ENCODE data around the gene NAGPA. TPM values are rescaled to one million over a fixed set of nuclear protein-coding genes. Genes with fewer than 3 reads are reported as not detected.

NAGPA gene
- total and polyA plus RNA-seq, 7 experiments from 2014 or later, result 17.8 to 42.9 (median 34.1) TPM

DNA sequence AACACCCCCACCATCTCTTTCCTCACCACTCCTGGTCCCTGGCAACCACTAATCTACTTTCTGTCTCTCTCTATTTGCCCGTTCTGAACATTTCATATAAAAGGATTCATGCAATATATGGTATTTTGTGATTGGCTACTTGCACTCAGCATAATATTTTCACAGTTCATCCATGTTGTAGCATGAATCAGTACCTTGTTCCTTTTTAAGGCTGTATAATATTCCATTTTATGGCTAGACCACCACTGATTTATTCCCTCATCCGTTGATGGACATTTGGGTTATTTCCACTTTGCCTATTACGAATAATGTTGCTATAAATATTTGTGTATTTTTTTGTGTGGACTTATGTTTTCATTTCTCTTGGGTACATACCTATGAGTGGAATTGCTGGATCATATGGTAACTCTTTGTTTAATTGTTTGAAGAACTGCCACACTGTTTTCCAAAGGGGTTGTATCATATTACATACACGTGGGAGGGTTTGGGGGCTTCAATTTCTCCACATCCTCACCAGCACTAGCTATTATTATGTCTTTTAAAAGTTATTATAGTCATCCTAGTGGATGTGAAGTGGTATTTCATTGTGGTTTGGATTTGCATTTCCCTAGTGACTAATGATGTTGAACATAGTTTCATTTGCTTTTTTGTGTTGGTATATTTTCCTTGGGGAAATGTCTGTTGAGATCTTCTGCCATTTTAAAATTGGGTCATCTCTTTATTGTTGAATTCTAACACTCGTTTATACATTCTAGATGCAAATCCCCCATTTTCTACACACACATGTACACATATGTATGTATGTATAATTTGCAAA is 49.4 kb downstream of the NAGPA start:
- Mint-ChIP-seq H3K4me3 (no peak overlapping the region), H3K27me3 (peaks cover 32 to 39% (median 35%) of the 10 kb centered on the region in 5 donors), H3K36me3 (no peaks in the 10 kb centered on the region), H3K27ac (no peak overlapping the region), H3K9me3 (peaks cover 0 to 10% (median 2%) of the 10 kb centered on the region in 11 donors), H3K4me1 (peaks cover 0 to 10% (median 0%) of the 10 kb centered on the region in 7 donors)
- ATAC-seq (no peak), DNase-seq (no peak)
- intact Hi-C loops (cut with micrococcal nuclease), result no loop called here
- Histone ChIP-seq H3K9me3 (ENCODE audit: control insufficient read depth in 2 of 3, low read length in 3 of 3) (peaks cover 0 to 4% (median 0%) of the 10 kb centered on the region in 3 experiments), H3K4me3 (ENCODE audit: low read length) (no peak overlapping the region), H3K27ac (ENCODE audit: low read depth, low read length) (no peak overlapping the region), H3K27me3 (ENCODE audit: control insufficient read depth in 2 of 2, insufficient read depth in 2 of 2, low read length in 2 of 2) (no peaks in the 10 kb centered on the region), H3K4me1 (ENCODE audit: control insufficient read depth in 2 of 2, insufficient read depth in 2 of 2, low read length in 2 of 2) (no peaks in the 10 kb centered on the region), H3K36me3 (ENCODE audit: control insufficient read depth in 2 of 3, insufficient read depth in 3 of 3, low read length in 3 of 3) (no peaks in the 10 kb centered on the region)
- ChIA-PET POLR2A (no interaction called here), CTCF (interaction anchor here (0.6 kb wide), 1 partner anchor 14 kb away, joined by 3 read pairs; no protein-coding TSS in a partner anchor)

DNA sequence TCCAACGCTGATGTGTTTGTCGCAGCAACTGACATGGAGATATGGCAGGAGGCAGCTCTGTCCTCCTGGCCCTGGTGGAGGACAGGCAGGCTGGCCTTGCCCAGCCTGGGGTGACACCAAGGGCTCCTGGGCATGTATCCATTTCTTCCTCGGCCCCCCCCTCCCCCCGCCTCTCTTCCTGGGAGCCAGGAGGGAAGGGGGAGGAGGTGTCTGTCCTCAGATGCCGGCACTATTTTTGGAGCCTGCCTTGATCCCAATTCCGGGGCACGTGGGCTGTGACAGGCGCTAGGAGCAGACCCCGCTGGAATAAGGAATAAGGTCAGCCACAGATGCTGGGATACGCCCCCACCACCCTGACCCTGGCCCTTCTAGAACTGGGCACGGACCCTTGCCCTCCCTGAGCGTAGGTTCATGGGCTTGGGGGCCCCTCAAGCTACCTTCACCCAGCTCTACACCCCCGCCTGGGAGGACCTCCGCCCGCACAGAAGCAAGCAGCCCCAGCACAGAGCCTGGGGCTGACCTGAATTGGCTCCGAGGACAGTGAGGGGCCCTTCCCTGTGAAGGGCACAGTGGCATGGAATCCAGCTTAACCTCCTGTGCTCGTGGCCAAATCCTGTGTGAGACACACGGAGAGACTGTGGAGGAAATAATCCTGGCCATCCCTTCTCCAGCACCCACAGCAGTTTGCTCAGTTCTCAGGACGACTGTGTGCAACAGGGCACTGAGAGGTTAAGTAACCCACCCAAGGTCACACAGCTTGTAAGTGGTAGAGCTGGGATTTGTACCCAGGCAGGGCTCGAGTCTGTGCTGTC is 51.5 kb downstream of the NAGPA start:
- Histone ChIP-seq H3K9me3 (ENCODE audit: control insufficient read depth in 2 of 3, low read length in 3 of 3) (peaks cover 0 to 4% (median 0%) of the 10 kb centered on the region in 3 experiments), H3K27me3 (ENCODE audit: control insufficient read depth in 2 of 2, insufficient read depth in 2 of 2, low read length in 2 of 2) (no peaks in the 10 kb centered on the region), H3K36me3 (ENCODE audit: control insufficient read depth in 2 of 3, insufficient read depth in 3 of 3, low read length in 3 of 3) (no peaks in the 10 kb centered on the region), H3K4me1 (ENCODE audit: control insufficient read depth in 2 of 2, insufficient read depth in 2 of 2, low read length in 2 of 2) (no peaks in the 10 kb centered on the region), H3K27ac (ENCODE audit: low read depth, low read length) (no peak overlapping the region), H3K4me3 (ENCODE audit: low read length) (no peak overlapping the region)
- peaks cover 0 to 10% (median 2%) of the 10 kb centered on the region in 11 donors for H3K9me3 Mint-ChIP-seq
- peaks cover 0 to 5% (median 0%) of the 10 kb centered on the region in 7 donors for H3K4me1 Mint-ChIP-seq
- intact Hi-C loops (cut with micrococcal nuclease), result no loop called here
- H3K4me3 Mint-ChIP-seq, result no peak overlapping the region
- no peaks in the 10 kb centered on the region for H3K36me3 Mint-ChIP-seq
- DNase-seq (no peak), ATAC-seq (no peak)
- ChIA-PET CTCF (interaction anchor here (0.9 kb wide), 1 partner anchor 9 kb away, joined by 3 read pairs; no protein-coding TSS in a partner anchor), POLR2A (no interaction called here)
- H3K27ac Mint-ChIP-seq, result no peak overlapping the region
- peaks cover 14 to 30% (median 22%) of the 10 kb centered on the region in 5 donors for H3K27me3 Mint-ChIP-seq

DNA sequence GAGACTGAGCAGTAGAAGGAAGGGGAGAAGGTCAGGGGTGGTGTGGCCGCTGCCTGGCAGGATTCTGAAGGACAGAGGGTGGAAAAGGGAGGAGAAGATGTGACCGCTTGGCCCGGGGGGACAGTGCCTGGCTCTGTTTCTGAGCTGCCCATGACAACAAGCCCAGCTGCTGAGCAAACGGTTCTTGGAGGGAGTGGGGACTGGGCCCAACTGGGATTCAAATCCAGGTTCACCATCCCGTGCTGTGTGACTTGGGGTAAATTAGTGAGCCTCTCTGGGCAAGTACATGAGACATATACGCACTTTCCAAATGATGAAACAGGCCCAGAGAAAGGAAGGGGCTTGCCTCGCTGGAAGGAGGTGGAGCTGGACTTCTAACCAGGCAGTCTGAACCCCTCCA is 52.3 kb downstream of the NAGPA start:
- Histone ChIP-seq H3K27ac (ENCODE audit: low read depth, low read length) (no peak overlapping the region), H3K27me3 (ENCODE audit: control insufficient read depth in 2 of 2, insufficient read depth in 2 of 2, low read length in 2 of 2) (no peaks in the 10 kb centered on the region), H3K36me3 (ENCODE audit: control insufficient read depth in 2 of 3, insufficient read depth in 3 of 3, low read length in 3 of 3) (no peaks in the 10 kb centered on the region), H3K4me3 (ENCODE audit: low read length) (no peak overlapping the region), H3K4me1 (ENCODE audit: control insufficient read depth in 2 of 2, insufficient read depth in 2 of 2, low read length in 2 of 2) (no peaks in the 10 kb centered on the region), H3K9me3 (ENCODE audit: control insufficient read depth in 2 of 3, low read length in 3 of 3) (peaks cover 0 to 4% (median 0%) of the 10 kb centered on the region in 3 experiments)
- H3K4me3 Mint-ChIP-seq, result no peak overlapping the region
- no peaks in the 10 kb centered on the region for H3K4me1 Mint-ChIP-seq
- no peak overlapping the region for H3K27ac Mint-ChIP-seq
- no peaks in the 10 kb centered on the region for H3K36me3 Mint-ChIP-seq
- ATAC-seq, result no peak
- ChIA-PET CTCF (interaction anchor here (0.9 kb wide), 1 partner anchor 8 kb away, joined by 3 read pairs; no protein-coding TSS in a partner anchor), POLR2A (no interaction called here)
- DNase-seq, result no peak
- peaks cover 0 to 8% (median 2%) of the 10 kb centered on the region in 11 donors for H3K9me3 Mint-ChIP-seq
- H3K27me3 Mint-ChIP-seq, result peaks cover 7 to 22% (median 14%) of the 10 kb centered on the region in 5 donors
- intact Hi-C loops (cut with micrococcal nuclease), result no loop called here

DNA sequence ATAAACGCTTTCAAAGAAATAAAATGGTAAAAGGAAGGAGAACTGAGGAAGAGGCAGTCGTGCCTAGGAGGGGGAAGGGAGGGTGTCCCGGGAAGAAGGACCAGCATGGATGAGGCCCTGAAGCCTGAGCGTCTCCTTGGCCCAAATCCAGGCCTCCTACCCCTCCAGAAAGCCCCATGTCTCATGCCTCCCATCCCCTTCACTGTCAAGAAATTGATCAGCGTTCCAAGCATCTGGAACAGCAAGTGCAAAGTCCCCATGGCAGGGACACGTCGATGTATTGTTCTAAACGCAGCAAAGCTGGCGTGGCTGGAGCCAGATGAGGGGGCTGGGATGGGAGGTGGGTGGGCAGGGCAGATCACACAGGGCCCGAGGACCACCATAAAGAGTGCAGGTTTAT is 53.0 kb downstream of the NAGPA start:
- H3K9me3 ChIP-seq (ENCODE audit: control insufficient read depth in 2 of 3, low read length in 3 of 3), result peaks cover 0 to 4% (median 0%) of the 10 kb centered on the region in 3 experiments
- no peak overlapping the region for H3K4me3 ChIP-seq (ENCODE audit: low read length)
- no peak overlapping the region for H3K27ac ChIP-seq (ENCODE audit: low read depth, low read length)
- ChIA-PET CTCF (no interaction called here), POLR2A (no interaction called here)
- H3K27ac Mint-ChIP-seq, result no peak overlapping the region
- no peaks in the 10 kb centered on the region for H3K4me1 ChIP-seq (ENCODE audit: control insufficient read depth in 2 of 2, insufficient read depth in 2 of 2, low read length in 2 of 2)
- no peak for DNase-seq
- peaks cover 0 to 1% (median 0%) of the 10 kb centered on the region in 5 donors for H3K36me3 Mint-ChIP-seq
- intact Hi-C loops (cut with micrococcal nuclease), result no loop called here
- H3K36me3 ChIP-seq (ENCODE audit: control insufficient read depth in 2 of 3, insufficient read depth in 3 of 3, low read length in 3 of 3), result no peaks in the 10 kb centered on the region
- H3K9me3 Mint-ChIP-seq, result peaks cover 0 to 10% (median 2%) of the 10 kb centered on the region in 11 donors
- no peak for ATAC-seq
- H3K4me1 Mint-ChIP-seq, result no peaks in the 10 kb centered on the region
- no peak overlapping the region for H3K4me3 Mint-ChIP-seq
- no peaks in the 10 kb centered on the region for H3K27me3 ChIP-seq (ENCODE audit: control insufficient read depth in 2 of 2, insufficient read depth in 2 of 2, low read length in 2 of 2)
- peaks cover 1 to 16% (median 11%) of the 10 kb centered on the region in 5 donors for H3K27me3 Mint-ChIP-seq

GRCh38 chr16:4979736-4980660 is 53.7 kb downstream of the NAGPA start:
- Histone ChIP-seq H3K27ac (ENCODE audit: low read depth, low read length) (no peak overlapping the region), H3K27me3 (ENCODE audit: control insufficient read depth in 2 of 2, insufficient read depth in 2 of 2, low read length in 2 of 2) (no peaks in the 10 kb centered on the region), H3K9me3 (ENCODE audit: control insufficient read depth in 2 of 3, low read length in 3 of 3) (peaks cover 0 to 4% (median 0%) of the 10 kb centered on the region in 3 experiments), H3K4me3 (ENCODE audit: low read length) (no peak overlapping the region), H3K4me1 (ENCODE audit: control insufficient read depth in 2 of 2, insufficient read depth in 2 of 2, low read length in 2 of 2) (no peaks in the 10 kb centered on the region), H3K36me3 (ENCODE audit: control insufficient read depth in 2 of 3, insufficient read depth in 3 of 3, low read length in 3 of 3) (no peaks in the 10 kb centered on the region)
- no peak for DNase-seq
- no peak overlapping the region for H3K27ac Mint-ChIP-seq
- H3K4me1 Mint-ChIP-seq, result no peaks in the 10 kb centered on the region
- no peak for ATAC-seq
- H3K27me3 Mint-ChIP-seq, result peaks cover 0 to 16% (median 13%) of the 10 kb centered on the region in 5 donors
- H3K36me3 Mint-ChIP-seq, result peaks cover 0 to 4% (median 0%) of the 10 kb centered on the region in 5 donors
- H3K9me3 Mint-ChIP-seq, result peaks cover 0 to 14% (median 5%) of the 10 kb centered on the region in 11 donors
- POLR2A ChIA-PET, result no interaction called here
- intact Hi-C loops (cut with micrococcal nuclease), result no loop called here
- no peak overlapping the region for H3K4me3 Mint-ChIP-seq
- CTCF ChIA-PET, result no interaction called here

GRCh38 chr16:4979164-4979563 is 54.6 kb downstream of the NAGPA start:
- Histone ChIP-seq H3K36me3 (ENCODE audit: control insufficient read depth in 2 of 3, insufficient read depth in 3 of 3, low read length in 3 of 3) (no peaks in the 10 kb centered on the region), H3K4me3 (ENCODE audit: low read length) (no peak overlapping the region), H3K27ac (ENCODE audit: low read depth, low read length) (no peak overlapping the region), H3K27me3 (ENCODE audit: control insufficient read depth in 2 of 2, insufficient read depth in 2 of 2, low read length in 2 of 2) (no peaks in the 10 kb centered on the region), H3K4me1 (ENCODE audit: control insufficient read depth in 2 of 2, insufficient read depth in 2 of 2, low read length in 2 of 2) (no peaks in the 10 kb centered on the region), H3K9me3 (ENCODE audit: control insufficient read depth in 2 of 3, low read length in 3 of 3) (peaks cover 0 to under 1% (median 0%) of the 10 kb centered on the region in 3 experiments)
- H3K9me3 Mint-ChIP-seq, result peaks cover 0 to 9% (median 5%) of the 10 kb centered on the region in 11 donors
- no peak overlapping the region for H3K4me3 Mint-ChIP-seq
- ATAC-seq (no peak), DNase-seq (no peak)
- H3K27ac Mint-ChIP-seq, result no peak overlapping the region
- ChIA-PET POLR2A (no interaction called here), CTCF (no interaction called here)
- peaks cover 0 to 4% (median 0%) of the 10 kb centered on the region in 5 donors for H3K36me3 Mint-ChIP-seq
- H3K4me1 Mint-ChIP-seq, result no peaks in the 10 kb centered on the region
- H3K27me3 Mint-ChIP-seq, result peaks cover 0 to 15% (median 9%) of the 10 kb centered on the region in 5 donors
- intact Hi-C loops (cut with micrococcal nuclease), result no loop called here

Measured in naive thymus-derived CD4-positive, alpha-beta T cell (primary cell).